NOMO-1 treated with dmso at 0.1 percent for 144 hours (cell line): ENCODE data around the gene PIGU.
A peak's percentile ranks its signal among the peaks of the same experiment; 100 is the strongest.

Source experiments
- DNase-seq: peaks from one replicate; lab custom pipeline; 2025; ENCODE audit not compliant: unreplicated experiment; lab: John Stamatoyannopoulos, UW

The PIGU gene

GRCh38 chr20:34560141-34560523 is 116.8 kb downstream of the PIGU start:
- no peak for DNase-seq

DNA sequence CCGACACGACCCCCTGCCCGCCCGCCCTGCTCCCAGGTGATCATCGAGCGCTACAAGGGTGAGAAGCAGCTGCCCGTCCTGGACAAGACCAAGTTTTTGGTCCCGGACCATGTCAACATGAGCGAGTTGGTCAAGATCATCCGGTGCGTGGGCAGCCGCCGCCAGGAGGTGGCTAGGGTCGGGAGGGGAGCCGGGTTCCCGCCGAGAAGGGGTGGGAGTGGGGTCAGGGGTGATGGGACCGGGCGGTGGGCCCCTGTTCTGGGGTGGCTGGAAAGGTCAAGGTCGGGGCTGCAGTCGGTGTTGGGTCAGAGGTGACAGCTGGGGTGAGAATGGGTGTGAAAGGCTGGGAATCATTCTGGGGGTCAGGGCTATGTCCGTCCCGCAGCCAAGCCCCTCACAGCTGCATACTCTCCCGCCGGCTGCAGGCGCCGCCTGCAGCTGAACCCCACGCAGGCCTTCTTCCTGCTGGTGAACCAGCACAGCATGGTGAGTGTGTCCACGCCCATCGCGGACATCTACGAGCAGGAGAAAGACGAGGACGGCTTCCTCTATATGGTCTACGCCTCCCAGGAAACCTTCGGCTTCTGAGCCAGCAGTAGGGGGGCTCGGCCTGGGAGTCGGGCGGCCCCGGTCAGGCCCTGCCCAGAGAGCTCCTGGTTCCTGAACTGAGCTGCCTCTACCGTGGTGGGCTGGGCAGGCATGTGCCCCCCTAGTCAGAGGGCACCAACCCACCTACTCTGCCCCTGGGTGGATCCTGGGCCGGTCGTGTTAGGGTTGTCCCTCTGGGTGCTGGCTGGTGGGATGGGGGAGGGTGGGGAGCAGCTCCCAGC is 117.4 kb downstream of the PIGU start:
- no peak for DNase-seq

DNA sequence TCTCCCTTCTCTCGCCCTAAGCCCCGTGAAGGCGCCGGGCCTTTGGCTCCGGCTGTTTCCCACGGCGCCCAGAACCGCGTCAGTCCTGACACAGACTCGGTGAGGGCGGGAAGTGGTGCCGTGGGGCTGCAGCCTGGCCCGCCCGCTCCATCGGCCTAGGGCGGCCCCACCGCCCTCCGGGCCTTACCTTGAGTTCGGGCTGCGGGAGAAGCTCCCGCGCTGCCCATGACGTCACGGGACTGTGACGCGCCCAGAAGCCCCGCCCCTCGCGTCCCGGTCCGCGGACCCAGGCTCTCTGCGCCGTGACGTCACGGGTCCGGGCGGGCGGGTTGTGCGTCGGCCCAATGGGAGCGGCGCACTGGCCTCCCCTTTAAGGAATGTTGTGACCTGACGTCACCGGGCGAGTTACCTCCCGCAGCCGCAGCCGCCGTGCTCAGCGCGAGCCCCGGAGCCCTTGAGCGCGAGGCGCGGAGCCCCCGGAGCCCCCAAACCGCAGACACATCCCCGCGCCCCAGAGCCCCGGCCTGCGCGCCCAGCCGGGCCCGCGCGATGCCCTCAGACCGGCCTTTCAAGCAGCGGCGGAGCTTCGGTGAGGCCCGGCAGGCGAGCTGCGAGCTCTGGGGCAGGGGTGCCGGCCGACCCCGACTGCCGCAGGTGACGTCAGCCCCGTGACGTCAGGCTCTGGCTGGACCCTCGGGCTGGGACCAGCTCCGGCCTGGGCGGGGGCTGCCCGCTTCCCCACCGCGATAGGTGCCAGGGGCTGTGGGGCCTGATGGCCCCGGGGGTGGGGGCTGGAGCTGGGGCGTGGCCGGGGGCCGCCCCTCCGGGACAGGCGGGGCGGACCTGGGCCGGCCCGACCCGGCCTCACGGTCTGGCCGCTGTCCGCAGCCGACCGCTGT is 118.3 kb downstream of the PIGU start, which contains the start of gene MAP1LC3A:
Gene MAP1LC3A, plus strand, starts transcription at position 399 of the 899 bp plus-strand sequence. Its CDS starts 151 bp downstream, at position 550.
- DNase-seq = no peak

DNA sequence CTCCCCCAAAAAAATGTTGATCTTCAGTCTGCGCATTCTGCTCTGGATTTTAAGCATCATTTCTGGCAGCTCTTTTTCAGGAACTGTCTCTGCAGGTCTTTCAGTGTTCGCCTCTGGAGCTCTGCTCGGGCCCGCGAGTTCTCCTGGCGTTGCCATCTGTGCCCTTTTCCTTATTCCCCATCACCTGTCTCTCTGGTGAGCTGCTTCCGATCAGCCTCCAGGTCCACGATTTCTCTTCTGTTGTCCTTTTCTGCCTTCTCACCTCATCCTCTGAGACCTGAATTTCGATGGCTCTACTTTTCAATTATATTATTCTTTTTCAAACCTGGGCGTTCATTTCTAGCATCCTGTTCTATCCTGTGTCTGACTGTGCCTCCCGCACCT is 119.0 kb downstream of the PIGU start:
- no peak for DNase-seq

DNA sequence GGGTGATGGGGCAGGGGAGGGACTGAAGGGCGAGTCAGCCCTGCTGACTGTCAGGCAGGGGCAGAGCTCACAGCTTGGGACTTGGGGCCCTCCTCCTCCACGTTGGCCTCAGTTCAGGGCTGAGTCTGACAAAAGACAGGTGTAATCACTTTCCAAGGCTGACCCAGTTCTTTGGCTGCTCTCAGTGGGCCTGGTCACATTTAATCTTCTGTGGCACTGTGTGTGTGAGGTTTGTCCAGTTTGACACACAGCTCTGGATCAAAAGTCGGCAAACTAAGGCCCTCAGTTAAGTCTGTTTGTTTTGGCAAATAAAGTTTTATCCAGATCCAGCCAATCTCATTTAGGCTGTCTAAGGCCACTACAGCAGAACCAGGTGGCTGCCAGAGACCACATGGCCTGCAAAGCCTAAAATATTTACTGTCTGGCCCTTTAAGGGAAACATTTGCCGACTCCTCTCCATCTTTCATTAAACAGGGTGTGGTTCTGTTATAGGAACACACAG is 123.5 kb downstream of the PIGU start:
- DNase-seq = no peak

GRCh38 chr20:34552569-34552968 is 124.3 kb downstream of the PIGU start:
- no peak for DNase-seq

DNA sequence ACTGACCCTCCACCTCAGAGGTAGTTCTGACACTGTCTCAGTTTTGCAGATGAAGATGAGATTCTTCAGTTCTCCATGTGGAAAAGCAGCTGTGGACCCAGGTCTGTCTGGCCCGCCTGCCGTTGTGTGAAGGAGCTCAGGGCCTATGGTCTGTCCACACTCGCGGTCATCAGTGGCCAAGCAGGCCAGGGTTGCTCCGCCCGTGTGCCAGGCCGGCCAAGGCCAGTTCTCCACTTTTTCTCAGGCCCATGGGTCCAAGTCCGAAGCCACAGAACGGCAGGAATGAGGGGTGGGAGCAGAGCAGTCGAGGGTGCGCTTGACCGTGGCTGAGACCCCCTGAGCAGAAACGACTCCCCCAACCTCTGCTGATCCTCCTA is 127.0 kb downstream of the PIGU start:
- no peak for DNase-seq

DNA sequence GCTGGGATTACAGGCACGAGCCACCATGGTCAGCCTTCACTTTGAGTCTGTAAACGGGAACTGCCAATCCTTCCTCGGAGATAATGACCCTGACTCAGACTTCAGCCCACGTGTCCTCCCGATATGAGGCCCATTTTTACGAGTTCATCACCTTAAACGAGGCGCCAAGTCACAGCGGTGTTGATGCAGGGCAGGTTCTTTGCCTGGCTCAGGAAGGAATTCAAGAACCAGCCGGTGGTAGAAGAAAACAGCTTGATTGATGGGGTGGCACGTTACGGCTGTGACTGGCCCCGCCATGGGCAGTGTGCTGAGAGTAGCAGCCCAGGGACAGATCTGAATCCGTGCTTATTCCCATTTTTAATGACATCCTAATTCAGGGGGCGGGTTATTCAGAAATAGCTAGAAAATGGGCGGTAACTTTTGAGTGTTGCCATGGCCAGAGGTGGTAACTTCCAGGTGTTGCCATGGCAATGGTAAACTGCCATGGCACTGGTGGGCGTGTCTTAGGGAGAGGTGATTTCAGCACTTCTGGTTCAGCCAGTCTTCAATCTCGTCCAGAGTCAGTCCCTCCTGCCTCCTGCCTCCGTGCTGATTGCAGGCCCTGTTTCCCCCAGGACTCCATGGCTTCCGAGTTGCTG is 127.5 kb downstream of the PIGU start:
- peak; percentile 12 for DNase-seq

DNA sequence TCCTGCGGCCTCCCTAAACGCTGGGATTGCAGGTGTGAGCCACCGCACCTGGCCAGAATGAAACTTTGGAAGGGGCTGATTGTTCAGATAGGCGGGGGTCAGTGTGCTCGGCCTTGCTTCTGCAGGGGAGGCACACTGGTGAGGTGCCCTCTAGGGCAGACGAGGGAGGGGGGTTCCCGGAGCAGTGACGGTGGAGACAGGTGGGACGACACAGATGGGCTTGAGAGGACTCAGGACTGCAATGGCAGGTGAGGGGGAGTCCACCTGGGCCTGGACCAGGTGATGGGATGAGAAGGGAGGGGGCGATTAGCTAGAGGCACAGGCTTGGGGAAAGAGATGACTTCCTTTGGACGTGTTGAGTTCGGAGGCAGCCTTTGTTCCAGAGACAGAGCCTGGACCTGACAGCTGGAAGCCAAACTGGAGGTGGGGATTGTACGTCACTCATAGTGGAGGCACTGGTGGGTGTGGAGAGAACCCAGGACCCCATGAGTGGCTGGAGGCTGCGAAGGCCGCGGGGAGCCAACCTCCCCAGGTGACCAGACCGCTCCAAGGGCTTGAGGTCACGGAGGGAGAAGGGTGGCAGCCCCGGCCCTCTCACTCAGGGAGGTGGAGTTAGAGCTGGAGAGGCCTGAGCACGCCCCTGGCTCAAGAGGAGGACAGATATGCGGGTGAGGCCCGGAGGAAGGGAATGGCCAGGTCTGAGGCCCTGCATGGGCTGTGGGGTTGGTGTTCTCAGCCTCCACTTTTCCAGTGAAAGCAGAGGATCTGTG is 128.9 kb downstream of the PIGU start:
- DNase-seq = no peak

DNA sequence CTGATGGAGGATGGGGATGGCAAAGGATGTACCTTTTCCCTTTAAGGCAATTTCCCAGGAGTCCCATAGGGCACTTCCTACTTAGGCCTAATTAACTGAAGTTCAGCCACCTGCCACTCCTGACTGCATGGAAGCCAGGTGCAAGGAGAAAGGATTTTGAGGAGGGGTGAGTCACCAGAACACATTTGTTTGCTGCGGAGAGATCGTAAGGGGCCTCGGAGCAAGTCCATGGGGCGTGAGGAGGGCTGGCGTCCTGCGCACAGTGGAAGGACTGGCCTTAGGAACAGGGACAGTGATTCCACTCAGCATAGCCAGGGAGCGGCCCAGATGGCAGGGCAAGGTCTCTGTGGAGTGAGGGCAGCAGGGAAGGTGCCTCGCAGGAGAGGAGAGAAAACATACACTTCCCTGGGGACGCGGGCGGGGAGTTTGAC is 130.1 kb downstream of the PIGU start:
- no peak for DNase-seq

DNA sequence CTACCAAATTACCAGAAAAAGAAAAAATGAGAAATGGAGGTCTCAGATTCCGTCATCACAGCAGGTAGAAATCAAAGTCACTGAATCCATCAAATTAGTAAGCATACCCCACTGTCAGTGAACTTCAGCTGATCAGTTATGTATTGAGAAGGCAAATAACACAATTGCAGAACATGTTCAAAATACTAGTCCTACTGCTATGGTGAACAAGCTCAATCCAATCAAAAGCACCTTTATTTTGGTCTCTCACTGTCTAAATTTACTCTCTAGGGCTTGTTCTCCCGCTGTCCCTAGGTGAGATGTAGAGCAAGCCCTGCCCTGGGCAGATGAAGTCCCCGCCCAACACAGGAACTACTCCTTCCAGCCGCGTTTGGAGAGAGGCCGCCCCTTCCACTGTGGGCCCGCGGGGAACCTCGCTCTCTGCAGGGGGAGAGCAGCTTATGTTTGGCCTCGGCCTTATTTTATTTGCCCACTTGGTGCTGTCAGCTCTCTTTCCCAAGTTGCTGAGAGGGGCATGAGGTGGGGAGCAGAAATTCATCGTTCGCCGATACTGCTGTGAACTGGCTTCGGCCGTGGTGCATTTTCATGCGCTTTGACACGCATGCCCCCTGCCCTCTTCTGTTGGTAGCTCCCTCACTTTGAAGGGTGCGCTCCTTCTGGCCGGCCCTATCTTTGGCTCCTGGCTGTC is 132.6 kb downstream of the PIGU start:
- no peak for DNase-seq

DNA sequence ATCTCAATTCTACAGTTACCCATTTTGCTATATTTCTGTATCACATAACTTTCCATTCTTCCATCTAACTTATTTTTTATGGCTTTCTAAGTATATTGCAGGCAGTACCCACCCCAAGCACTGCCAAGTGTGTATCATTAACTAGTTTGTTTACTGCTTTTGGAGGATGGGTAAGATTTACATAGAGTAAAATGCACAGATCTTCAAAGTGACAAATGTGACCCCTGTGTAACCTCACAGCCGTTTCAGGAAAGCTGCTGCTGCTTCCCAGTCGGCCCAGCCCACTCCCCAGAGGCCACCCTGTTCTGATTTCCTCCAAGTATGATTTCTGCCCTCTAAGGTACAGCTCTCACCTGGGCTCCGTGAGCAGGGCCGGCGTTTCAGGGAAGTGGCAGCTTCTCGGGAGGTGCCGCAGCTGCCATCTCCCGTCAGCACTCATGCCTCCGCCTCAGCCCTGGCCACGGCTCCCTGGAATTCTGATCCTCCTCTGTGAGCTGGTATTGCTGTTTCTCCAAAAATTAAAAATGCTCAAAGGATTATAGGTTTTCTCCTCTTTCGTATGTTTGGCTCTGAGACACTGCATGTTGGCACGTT is 133.3 kb downstream of the PIGU start:
- DNase-seq = no peak

DNA sequence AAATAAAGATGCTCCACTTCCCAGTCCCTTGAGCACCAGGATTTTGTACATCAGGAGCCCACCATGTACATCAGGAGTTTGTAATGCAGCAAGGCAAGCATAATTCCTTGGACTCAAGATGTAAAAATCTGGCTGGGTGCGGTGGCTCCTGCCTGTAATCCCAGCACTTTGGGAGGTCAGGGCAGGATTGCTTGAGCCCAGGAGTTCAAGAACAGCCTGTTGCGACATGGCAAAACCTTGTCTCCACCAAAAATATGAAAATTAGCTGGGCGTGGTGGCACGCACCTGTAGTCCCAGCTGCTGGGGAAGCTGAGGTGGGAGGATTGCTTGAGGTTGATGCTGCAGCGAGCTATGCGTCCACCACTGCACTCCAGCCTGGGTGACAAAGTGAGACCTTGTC is 134.5 kb downstream of the PIGU start:
- DNase-seq = no peak

DNA sequence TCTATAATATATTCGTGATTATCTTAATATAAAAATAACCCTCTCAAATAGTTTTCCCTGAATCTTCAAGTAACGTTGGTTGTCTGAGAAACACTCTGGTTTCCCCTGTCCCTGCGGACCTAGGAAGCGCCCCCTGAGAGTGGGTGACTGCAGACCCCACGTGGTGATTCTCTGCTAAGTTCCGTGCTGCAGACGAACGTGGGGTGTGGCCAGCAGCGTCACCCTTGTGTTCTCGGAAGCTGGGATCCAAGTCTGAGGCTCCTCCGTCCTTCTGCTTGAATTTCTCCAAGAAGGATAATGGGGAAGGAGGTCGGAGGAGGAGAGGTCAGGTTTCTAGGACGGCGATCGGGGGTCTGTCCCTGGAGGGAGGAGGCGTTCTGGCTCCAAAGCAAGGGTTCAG is 135.0 kb downstream of the PIGU start:
- DNase-seq = no peak

- no peak for DNase-seq
These were observed 135.5 kb downstream of the PIGU start for GRCh38 chr20:34541264-34541901.

- DNase-seq = no peak
These were observed 136.2 kb downstream of the PIGU start for GRCh38 chr20:34540596-34541263.

DNA sequence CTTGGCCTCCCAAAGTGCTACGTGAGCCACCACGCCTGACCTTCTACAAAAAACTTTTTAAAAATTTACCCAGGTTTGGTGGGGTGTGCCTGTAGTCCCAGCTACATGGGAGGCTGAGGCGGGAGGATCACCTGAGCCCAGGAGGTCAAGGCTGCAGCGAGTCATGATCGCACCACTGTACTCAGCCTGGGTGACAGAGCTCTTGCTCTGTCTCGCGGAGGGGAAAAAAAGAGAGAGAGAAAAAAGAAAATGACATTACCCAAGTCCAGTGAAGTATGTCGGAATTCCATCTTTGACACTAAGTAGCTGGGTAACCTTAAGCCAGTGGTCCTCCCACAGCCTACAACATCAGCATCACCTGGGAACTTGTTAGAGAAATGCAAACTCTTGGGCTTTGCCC is 137.1 kb downstream of the PIGU start:
- DNase-seq = no peak

- peak; percentile 37 for DNase-seq
These were observed 138.2 kb downstream of the PIGU start for GRCh38 chr20:34538671-34539123.

DNA sequence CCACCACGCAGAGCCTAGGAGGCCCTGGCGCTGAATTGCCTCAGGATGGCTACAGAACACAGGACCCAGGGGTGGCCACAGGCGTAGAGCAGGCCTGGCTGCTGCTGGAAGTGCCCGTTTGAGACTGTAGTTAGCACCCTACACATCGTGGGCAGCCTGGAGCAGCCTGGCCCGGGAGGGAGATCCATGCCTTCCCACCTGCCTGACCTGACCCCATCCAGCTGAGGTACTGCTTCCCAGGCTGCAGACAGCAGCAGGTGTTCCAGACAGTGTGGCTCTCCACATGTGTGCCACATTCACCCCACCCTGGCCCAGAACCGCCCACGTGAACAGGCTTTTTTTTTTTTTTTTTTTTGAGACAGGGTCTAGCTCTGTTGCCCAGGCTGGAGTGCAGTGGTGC is 139.2 kb downstream of the PIGU start:
- no peak for DNase-seq
